ENCODE results near the gene XYLT1.

The XYLT1 gene

GRCh38 chr16:17334096-17334495 is 136.7 kb downstream of the XYLT1 start:
- no peak for DNase-seq (ENCODE audit: low read depth)
- no peak overlapping the region for H3K4me3 ChIP-seq (ENCODE audit: low read depth, low read length)
- TF ChIP-seq CTCF (IDR thresholded peaks at IDR 0.05; ENCODE audit: insufficient read depth, low read depth, low read length, missing control alignments) = no peak

GRCh38 chr16:17333229-17333628 is 137.5 kb downstream of the XYLT1 start:
- no peak overlapping the region for H3K4me3 ChIP-seq (ENCODE audit: low read depth, low read length)
- TF ChIP-seq CTCF (IDR thresholded peaks at IDR 0.05; ENCODE audit: insufficient read depth, low read depth, low read length, missing control alignments) = no peak
- no peak for DNase-seq (ENCODE audit: low read depth)

- no peak for DNase-seq (ENCODE audit: low read depth)
- no peak overlapping the region for H3K4me3 ChIP-seq (ENCODE audit: low read depth, low read length)
- no peak for TF ChIP-seq CTCF (IDR thresholded peaks at IDR 0.05; ENCODE audit: insufficient read depth, low read depth, low read length, missing control alignments)
These were observed 138.8 kb downstream of the XYLT1 start for GRCh38 chr16:17331991-17332390.

- no peak overlapping the region for H3K4me3 ChIP-seq (ENCODE audit: low read depth, low read length)
- no peak for TF ChIP-seq CTCF (IDR thresholded peaks at IDR 0.05; ENCODE audit: insufficient read depth, low read depth, low read length, missing control alignments)
- DNase-seq (ENCODE audit: low read depth) = no peak
These were observed 139.6 kb downstream of the XYLT1 start for GRCh38 chr16:17331071-17331607.

- no peak overlapping the region for H3K4me3 ChIP-seq (ENCODE audit: low read depth, low read length)
- DNase-seq (ENCODE audit: low read depth) = no peak
- TF ChIP-seq CTCF (IDR thresholded peaks at IDR 0.05; ENCODE audit: insufficient read depth, low read depth, low read length, missing control alignments) = no peak
These were observed 140.7 kb downstream of the XYLT1 start for GRCh38 chr16:17330044-17330443.

GRCh38 chr16:17329391-17329790 is 141.4 kb downstream of the XYLT1 start:
- no peak for TF ChIP-seq CTCF (IDR thresholded peaks at IDR 0.05; ENCODE audit: insufficient read depth, low read depth, low read length, missing control alignments)
- no peak for DNase-seq (ENCODE audit: low read depth)
- H3K4me3 ChIP-seq (ENCODE audit: low read depth, low read length) = no peak overlapping the region

GRCh38 chr16:17328932-17329331 is 141.8 kb downstream of the XYLT1 start:
- H3K4me3 ChIP-seq (ENCODE audit: low read depth, low read length) = no peak overlapping the region
- DNase-seq (ENCODE audit: low read depth) = no peak
- no peak for TF ChIP-seq CTCF (IDR thresholded peaks at IDR 0.05; ENCODE audit: insufficient read depth, low read depth, low read length, missing control alignments)

Measured in GM12865 (cell line).